Caco-2 (cell line): ENCODE results near the gene ZNF805. TPM values are rescaled to one million over a fixed set of nuclear protein-coding genes. Genes with fewer than 3 reads are reported as not detected.

Source experiments
- BruUV-seq: library from RNA; stranded (reverse); fragments of 400-500 nt; replicated peaks from 2 replicates; lab custom pipeline; 2021; lab: Mats Ljungman, UMichigan
- CTCF ChIA-PET: fragments of 300-600 bp; sonication (Branson Sonifier 250); formaldehyde crosslinking; loops from one replicate; lab custom pipeline; 2022; ENCODE audit warnings: antibody characterized with exemption; lab: Charles Lee
- POLR2A ChIA-PET: fragments of 300-600 bp; sonication (Branson Sonifier 250); formaldehyde crosslinking; loops from one replicate; lab custom pipeline; 2022; ENCODE audit warnings: antibody characterized with exemption; lab: Charles Lee
- DNase-seq, 2 experiments: peaks; one replicate each; pipeline versions ENCODE4 v3.0.0 to v3.0.0-alpha.2; 2020 to 2022
- H3K27me3 ChIP-seq: replicated peaks from 2 replicates; pipeline ENCODE4 v1.6.0; 2011; ENCODE audit warnings: low read length; ENCODE audit not compliant: control insufficient read depth, insufficient read depth
- H3K36me3 ChIP-seq: 2 replicates; pipeline ENCODE4 v1.5.1; 2011; ENCODE audit warnings: low read length; ENCODE audit not compliant: control insufficient read depth, insufficient read depth
- H3K4me1 ChIP-seq: fragments of 250-450 bp; sonication (Bioruptor Pico); 2 replicates; pipeline ENCODE4 v1.5.1; 2020; ENCODE audit warnings: mild to moderate bottlenecking
- H3K4me3 ChIP-seq: 2 replicates; pipeline ENCODE4 v1.5.1; 2011; ENCODE audit warnings: low read depth, mild to moderate bottlenecking, control low read depth, low read length
- H3K9me3 ChIP-seq: fragments of 250-450 bp; sonication (Bioruptor Pico); 2 replicates; pipeline ENCODE4 v1.5.1; 2020; ENCODE audit warnings: mild to moderate bottlenecking, moderate library complexity
- H3K27ac Mint-ChIP-seq: one replicate; pipeline ENCODE4 v1.8.0; 2022; ENCODE audit warnings: mixed read lengths; ENCODE audit not compliant: unreplicated experiment
- H3K27me3 Mint-ChIP-seq: one replicate; pipeline ENCODE4 v1.8.0; 2022; ENCODE audit warnings: mixed read lengths; ENCODE audit not compliant: insufficient read depth, unreplicated experiment
- H3K36me3 Mint-ChIP-seq: one replicate; pipeline ENCODE4 v1.8.0; 2022; ENCODE audit warnings: mild to moderate bottlenecking, mixed read lengths; ENCODE audit not compliant: insufficient read depth, unreplicated experiment
- H3K4me1 Mint-ChIP-seq: one replicate; pipeline ENCODE4 v1.8.0; 2022; ENCODE audit warnings: low read depth, mixed read lengths; ENCODE audit not compliant: unreplicated experiment
- H3K4me3 Mint-ChIP-seq: one replicate; pipeline ENCODE4 v1.8.0; 2022; ENCODE audit warnings: mild to moderate bottlenecking, moderate library complexity, mixed read lengths; ENCODE audit not compliant: unreplicated experiment
- H3K9me3 Mint-ChIP-seq: one replicate; pipeline ENCODE4 v1.8.0; 2022; ENCODE audit warnings: mixed read lengths; ENCODE audit not compliant: unreplicated experiment
- intact Hi-C: fragments of 100-400 bp; cut with micrococcal nuclease; formaldehyde crosslinking; loops from one replicate; pipeline ENCODE4 v1.10.0; 2022; ENCODE audit not compliant: unreplicated experiment
- total RNA-seq: library from RNA; stranded (reverse); gene quantifications from 2 replicates; pipeline ENCODE4 v1.2.3, GENCODE V29; 2022
- TF ChIP-seq, protein P1 (sequence below), 2 experiments: fragments of 200-600 bp in 1 of 2; IDR thresholded peaks; 1 replicate in 1 of 2; 2 replicates in 1 of 2; pipeline versions ENCODE4 v1.5.1 to v1.8.0; 2011 to 2022; ENCODE audit warnings: antibody characterized with exemption in 1 of 2, control low read depth in 1 of 2, inconsistent platforms in 1 of 2, low read depth in 1 of 2, low read length in 1 of 2, mild to moderate bottlenecking in 1 of 2, moderate library complexity in 1 of 2; ENCODE audit not compliant: insufficient read depth in 1 of 2, severe bottlenecking in 1 of 2, unreplicated experiment in 1 of 2

Gene ZNF805
- total RNA-seq, 1 experiment from 2014 or later, result 13.8 TPM

DNA sequence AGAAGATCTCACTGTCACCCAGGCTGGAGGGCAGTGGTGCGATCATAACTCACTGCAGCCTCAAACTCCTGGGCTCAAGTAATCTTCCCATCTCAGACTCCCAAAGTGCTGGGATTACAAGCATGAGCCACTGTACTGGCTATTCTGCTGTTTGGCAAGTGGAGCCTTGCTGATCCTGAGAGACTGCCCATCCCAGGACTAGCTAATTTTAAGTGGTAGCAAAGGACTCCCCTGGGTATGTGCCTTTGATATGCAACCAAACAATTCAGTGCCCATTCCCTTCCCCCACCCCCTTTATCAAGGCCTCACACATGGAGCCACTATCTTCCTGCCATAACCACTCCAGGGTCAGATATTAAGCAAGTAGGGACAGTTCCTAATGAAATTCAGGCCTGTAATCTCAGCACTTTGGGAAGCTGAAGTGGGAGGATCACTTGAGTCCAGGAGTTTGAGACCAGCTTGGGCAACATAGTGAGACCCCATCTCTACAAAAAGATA is 22.9 kb downstream of the ZNF805 start:
- ChIA-PET POLR2A (no interaction called here), CTCF (no interaction called here)
- no peak for DNase-seq
- Histone ChIP-seq H3K9me3 (no peaks in the 10 kb centered on the region), H3K4me1 (peaks cover 9% of the 10 kb centered on the region; the same call in 1 of the 2 replicates), H3K4me3 (no peak overlapping the region), H3K27me3 (no peaks in the 10 kb centered on the region), H3K36me3 (no peaks in the 10 kb centered on the region)
- intact Hi-C loops, result no loop called here
- peaks cover 39% of the 10 kb centered on the region for H3K36me3 Mint-ChIP-seq
- peaks cover 19% of the 10 kb centered on the region for H3K4me1 Mint-ChIP-seq
- no TSS peak for BruUV-seq
- H3K27ac Mint-ChIP-seq, result no peak overlapping the region
- H3K9me3 Mint-ChIP-seq, result no peaks in the 10 kb centered on the region
- no peaks in the 10 kb centered on the region for H3K27me3 Mint-ChIP-seq
- no peak overlapping the region for H3K4me3 Mint-ChIP-seq
- TF ChIP-seq, protein P1, sequence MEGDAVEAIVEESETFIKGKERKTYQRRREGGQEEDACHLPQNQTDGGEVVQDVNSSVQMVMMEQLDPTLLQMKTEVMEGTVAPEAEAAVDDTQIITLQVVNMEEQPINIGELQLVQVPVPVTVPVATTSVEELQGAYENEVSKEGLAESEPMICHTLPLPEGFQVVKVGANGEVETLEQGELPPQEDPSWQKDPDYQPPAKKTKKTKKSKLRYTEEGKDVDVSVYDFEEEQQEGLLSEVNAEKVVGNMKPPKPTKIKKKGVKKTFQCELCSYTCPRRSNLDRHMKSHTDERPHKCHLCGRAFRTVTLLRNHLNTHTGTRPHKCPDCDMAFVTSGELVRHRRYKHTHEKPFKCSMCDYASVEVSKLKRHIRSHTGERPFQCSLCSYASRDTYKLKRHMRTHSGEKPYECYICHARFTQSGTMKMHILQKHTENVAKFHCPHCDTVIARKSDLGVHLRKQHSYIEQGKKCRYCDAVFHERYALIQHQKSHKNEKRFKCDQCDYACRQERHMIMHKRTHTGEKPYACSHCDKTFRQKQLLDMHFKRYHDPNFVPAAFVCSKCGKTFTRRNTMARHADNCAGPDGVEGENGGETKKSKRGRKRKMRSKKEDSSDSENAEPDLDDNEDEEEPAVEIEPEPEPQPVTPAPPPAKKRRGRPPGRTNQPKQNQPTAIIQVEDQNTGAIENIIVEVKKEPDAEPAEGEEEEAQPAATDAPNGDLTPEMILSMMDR (IDR thresholded peaks at IDR 0.05; ENCODE audit: insufficient read depth in 1 of 2, low read depth in 1 of 2, low read length in 1 of 2, severe bottlenecking in 1 of 2, unreplicated experiment in 1 of 2), result no peak

- no peaks in the 10 kb centered on the region for H3K27me3 ChIP-seq
- peak; percentile 30 to 52 for DNase-seq
- H3K9me3 ChIP-seq, result no peaks in the 10 kb centered on the region
- intact Hi-C loops, result loop anchor here (1.0 kb wide), 1 partner anchor 13 kb away; the partner anchor contains the start of gene ZNF460
- no peak overlapping the region for H3K27ac Mint-ChIP-seq
- TF ChIP-seq, protein P1 (IDR thresholded peaks at IDR 0.05; ENCODE audit: insufficient read depth in 1 of 2, low read depth in 1 of 2, low read length in 1 of 2, severe bottlenecking in 1 of 2, unreplicated experiment in 1 of 2), result no peak
- H3K4me3 Mint-ChIP-seq, result no peak overlapping the region
- no peaks in the 10 kb centered on the region for H3K9me3 Mint-ChIP-seq
- no TSS peak for BruUV-seq
- POLR2A ChIA-PET, result no interaction called here
- no peak overlapping the region for H3K4me3 ChIP-seq
- CTCF ChIA-PET, result no interaction called here
- H3K4me1 Mint-ChIP-seq, result peaks cover 19% of the 10 kb centered on the region
- H3K27me3 Mint-ChIP-seq, result no peaks in the 10 kb centered on the region
- peaks cover 15% of the 10 kb centered on the region for H3K36me3 Mint-ChIP-seq
- H3K36me3 ChIP-seq, result no peaks in the 10 kb centered on the region
- peaks cover 9% of the 10 kb centered on the region; the same call in 1 of the 2 replicates for H3K4me1 ChIP-seq
Measured at GRCh38 chr19:57267291-57267690, 26.9 kb downstream of the ZNF805 start.

- TF ChIP-seq, protein P1 (IDR thresholded peaks at IDR 0.05; ENCODE audit: insufficient read depth in 1 of 2, low read depth in 1 of 2, low read length in 1 of 2, severe bottlenecking in 1 of 2, unreplicated experiment in 1 of 2), result no peak
- H3K27ac Mint-ChIP-seq, result no peak overlapping the region
- intact Hi-C loops, result no loop called here
- H3K9me3 Mint-ChIP-seq, result no peaks in the 10 kb centered on the region
- H3K27me3 Mint-ChIP-seq, result no peaks in the 10 kb centered on the region
- ChIA-PET POLR2A (no interaction called here), CTCF (no interaction called here)
- no peaks in the 10 kb centered on the region for H3K27me3 ChIP-seq
- peaks cover 9% of the 10 kb centered on the region; the same call in 1 of the 2 replicates for H3K4me1 ChIP-seq
- H3K36me3 ChIP-seq, result no peaks in the 10 kb centered on the region; the same call in 1 of the 2 replicates
- DNase-seq, result no peak
- H3K4me3 ChIP-seq, result no peak overlapping the region
- no peak overlapping the region for H3K4me3 Mint-ChIP-seq
- peaks cover 19% of the 10 kb centered on the region for H3K4me1 Mint-ChIP-seq
- H3K36me3 Mint-ChIP-seq, result peaks cover 8% of the 10 kb centered on the region
- no peaks in the 10 kb centered on the region for H3K9me3 ChIP-seq
- BruUV-seq, result no TSS peak
Measured at GRCh38 chr19:57269515-57270250, 29.3 kb downstream of the ZNF805 start.
